K562 (cell line): Measurements from ENCODE around the gene JPT1. TPM values are rescaled to one million over a fixed set of nuclear protein-coding genes. Genes with fewer than 3 reads are reported as not detected.

Source experiments
- CBX2 ChIP-seq: fragments of 200-600 bp; sonication (generic); IDR thresholded peaks from one replicate; pipeline ENCODE4 v1.6.1; 2012; ENCODE audit warnings: mild to moderate bottlenecking, low read length, inconsistent platforms; ENCODE audit not compliant: insufficient read depth, poor library complexity, severe bottlenecking
- EWSR1 ChIP-seq: fragments of 450-650 bp; IDR thresholded peaks from 2 replicates; pipeline ENCODE4 v1.6.1; 2018; ENCODE audit warnings: borderline replicate concordance, mild to moderate bottlenecking, low read depth, moderate library complexity; ENCODE audit not compliant: partially characterized antibody
- KDM2B ChIP-seq: fragments of 250-450 bp; sonication (Bioruptor Pico); IDR thresholded peaks from 2 replicates; pipeline ENCODE4 v1.8.0; 2021; ENCODE audit warnings: mild to moderate bottlenecking, moderate library complexity
- SLC30A9 ChIP-seq: fragments of 250-450 bp; sonication (Bioruptor Pico); IDR thresholded peaks from 2 replicates; pipeline ENCODE4 v1.8.0; 2022; ENCODE audit warnings: mild to moderate bottlenecking, moderate library complexity
- U2AF2 ChIP-seq: fragments of 200-400 bp; formaldehyde crosslinking; optimal IDR thresholded peaks from 2 replicates; pipeline ENCODE3; 2017; ENCODE audit warnings: low read depth, mild to moderate bottlenecking, low read length
- ZNF324 ChIP-seq: fragments of 250-450 bp; sonication (Bioruptor Pico); IDR thresholded peaks from 2 replicates; pipeline ENCODE4 v1.4.0; 2020; ENCODE audit warnings: mild to moderate bottlenecking
- ZNF407 ChIP-seq: fragments of 450-650 bp; IDR thresholded peaks from 2 replicates; pipeline ENCODE4 v1.6.1; 2016; ENCODE audit warnings: low read depth
- ZNF518B ChIP-seq: fragments of 250-450 bp; sonication (Bioruptor Pico); IDR thresholded peaks from 2 replicates; pipeline ENCODE4 v1.5.0; 2021; ENCODE audit warnings: mild to moderate bottlenecking, moderate library complexity
- ZNF707 ChIP-seq: fragments of 250-450 bp; sonication (Bioruptor Pico); conservative IDR thresholded peaks from 2 replicates; pipeline ENCODE4 v1.8.0; 2022; ENCODE audit warnings: inconsistent platforms, mild to moderate bottlenecking, moderate library complexity
- ZNF785 ChIP-seq: fragments of 250-450 bp; sonication (Bioruptor Pico); IDR thresholded peaks from 2 replicates; pipeline ENCODE4 v1.4.0; 2020; ENCODE audit warnings: mild to moderate bottlenecking
- ZSCAN29 ChIP-seq: fragments of 450-650 bp; IDR thresholded peaks from 2 replicates; pipeline ENCODE4 v1.6.1; 2017
- polyA plus RNA-seq, 8 experiments: library from polyadenylated mRNA; depleted of rRNA in 4 of 8; stranded (reverse) in 5 of 8; unstranded in 3 of 8; fragments of >200 nt; fragmentation: Nextera tagmentation in 2 of 8; fragmentation: Illumina TruSeq in 1 of 8; extraction: Ambion mirVana in 2 of 8; extraction: Trizol in 1 of 8; gene quantifications; 2 replicates each; pipeline versions ENCODE4 v1.2.1 to v1.2.3, GENCODE V29; 2011 to 2014; ENCODE audit warnings: inconsistent platforms in 1 of 8, missing spikeins in 1 of 8
- total RNA-seq, 7 experiments: library from RNA; depleted of rRNA in 6 of 7; stranded (reverse); fragments of >200 nt in 6 of 7; fragmentation: Illumina TruSeq in 2 of 7; extraction: Trizol in 2 of 7; gene quantifications; 2 replicates each; pipeline versions ENCODE4 v1.2.1 to v1.2.3, GENCODE V29; 2011 to 2021; ENCODE audit warnings: low replicate concordance in 1 of 7
- TF ChIP-seq, protein P1 (sequence below): sonication (generic); formaldehyde crosslinking; IDR thresholded peaks from 2 replicates; pipeline ENCODE4 v1.8.0; 2023; ENCODE audit warnings: mild to moderate bottlenecking, missing genetic modification reagents

Gene JPT1
- total and polyA plus RNA-seq, 9 of the 15 experiments (the other 6 are each of a cell fraction or from before 2014, with no cell fraction given) = 56.7 to 292 (median 144) TPM

DNA sequence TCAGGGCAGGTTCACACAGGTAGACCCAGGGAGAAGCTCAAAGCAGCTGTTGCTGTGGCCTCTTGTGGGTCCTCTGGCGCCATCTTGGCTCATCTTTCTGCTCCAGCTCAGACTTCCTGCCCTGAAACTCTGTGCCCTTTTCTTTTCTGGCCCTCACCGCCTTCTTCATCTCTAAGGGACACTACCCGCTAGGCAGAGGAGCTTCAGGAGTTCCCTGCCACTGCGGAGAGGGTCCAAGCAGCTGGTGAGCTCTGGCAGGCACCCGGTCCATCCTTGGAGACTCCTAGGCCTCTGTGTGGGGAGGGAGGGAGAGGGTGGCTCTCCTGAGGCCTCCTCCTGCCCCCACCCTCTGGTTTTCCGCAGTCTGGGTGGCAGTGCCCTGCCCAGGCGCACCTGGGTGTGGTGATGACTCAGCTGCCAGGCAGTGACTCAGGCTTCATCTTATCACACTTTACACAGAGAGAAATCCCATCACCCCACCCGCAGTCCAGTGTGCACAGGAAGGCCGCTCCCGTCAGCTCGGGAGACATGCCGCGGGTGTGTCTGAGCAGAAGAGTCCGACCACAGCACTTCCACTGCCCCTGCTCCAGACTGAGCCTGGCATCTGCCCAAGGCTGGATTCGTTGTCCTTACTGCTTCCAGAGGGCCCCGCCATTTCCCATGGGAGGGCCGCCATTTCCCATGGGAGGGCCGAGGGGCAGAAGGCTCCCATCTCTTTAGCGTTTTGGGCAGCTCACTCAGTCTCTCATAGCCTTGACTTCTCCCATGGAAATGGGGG, 30.1 kb downstream of the JPT1 start (continued):
- TF ChIP-seq U2AF2 (no peak), ZNF707 (CRISPR knock-in tag) (0 out of 2 replicates have a peak, but pooled peaks have one; percentile 29), ZNF324 (CRISPR knock-in tag) (no peak), EWSR1 (no peak), KDM2B (CRISPR knock-in tag) (no peak), ZNF518B (no peak), SLC30A9 (CRISPR knock-in tag) (no peak), ZNF407 (no peak), CBX2 (no peak), ZSCAN29 (no peak), ZNF785 (CRISPR knock-in tag) (no peak)
- TF ChIP-seq, protein P1, sequence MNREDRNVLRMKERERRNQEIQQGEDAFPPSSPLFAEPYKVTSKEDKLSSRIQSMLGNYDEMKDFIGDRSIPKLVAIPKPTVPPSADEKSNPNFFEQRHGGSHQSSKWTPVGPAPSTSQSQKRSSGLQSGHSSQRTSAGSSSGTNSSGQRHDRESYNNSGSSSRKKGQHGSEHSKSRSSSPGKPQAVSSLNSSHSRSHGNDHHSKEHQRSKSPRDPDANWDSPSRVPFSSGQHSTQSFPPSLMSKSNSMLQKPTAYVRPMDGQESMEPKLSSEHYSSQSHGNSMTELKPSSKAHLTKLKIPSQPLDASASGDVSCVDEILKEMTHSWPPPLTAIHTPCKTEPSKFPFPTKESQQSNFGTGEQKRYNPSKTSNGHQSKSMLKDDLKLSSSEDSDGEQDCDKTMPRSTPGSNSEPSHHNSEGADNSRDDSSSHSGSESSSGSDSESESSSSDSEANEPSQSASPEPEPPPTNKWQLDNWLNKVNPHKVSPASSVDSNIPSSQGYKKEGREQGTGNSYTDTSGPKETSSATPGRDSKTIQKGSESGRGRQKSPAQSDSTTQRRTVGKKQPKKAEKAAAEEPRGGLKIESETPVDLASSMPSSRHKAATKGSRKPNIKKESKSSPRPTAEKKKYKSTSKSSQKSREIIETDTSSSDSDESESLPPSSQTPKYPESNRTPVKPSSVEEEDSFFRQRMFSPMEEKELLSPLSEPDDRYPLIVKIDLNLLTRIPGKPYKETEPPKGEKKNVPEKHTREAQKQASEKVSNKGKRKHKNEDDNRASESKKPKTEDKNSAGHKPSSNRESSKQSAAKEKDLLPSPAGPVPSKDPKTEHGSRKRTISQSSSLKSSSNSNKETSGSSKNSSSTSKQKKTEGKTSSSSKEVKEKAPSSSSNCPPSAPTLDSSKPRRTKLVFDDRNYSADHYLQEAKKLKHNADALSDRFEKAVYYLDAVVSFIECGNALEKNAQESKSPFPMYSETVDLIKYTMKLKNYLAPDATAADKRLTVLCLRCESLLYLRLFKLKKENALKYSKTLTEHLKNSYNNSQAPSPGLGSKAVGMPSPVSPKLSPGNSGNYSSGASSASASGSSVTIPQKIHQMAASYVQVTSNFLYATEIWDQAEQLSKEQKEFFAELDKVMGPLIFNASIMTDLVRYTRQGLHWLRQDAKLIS = no peak
